Endodermal cell (in vitro differentiated cells): ENCODE results near the gene TOP2A. TPM values are rescaled to one million over a fixed set of nuclear protein-coding genes. Genes with fewer than 3 reads are reported as not detected.

Source experiments
- DNase-seq: peaks from one replicate; pipeline ENCODE4 v3.0.0-alpha.2; 2017
- H3K27ac ChIP-seq: 2 replicates; pipeline ENCODE4 v1.5.1; 2013; ENCODE audit warnings: mild to moderate bottlenecking, low read depth, low read length, moderate library complexity
- H3K27me3 ChIP-seq: 2 replicates; pipeline ENCODE4 v1.6.1; 2013; ENCODE audit warnings: mild to moderate bottlenecking, low read length, moderate library complexity; ENCODE audit not compliant: insufficient read depth, control insufficient read depth, poor library complexity, severe bottlenecking
- H3K36me3 ChIP-seq: 2 replicates; pipeline ENCODE4 v1.7.0; 2013; ENCODE audit warnings: mild to moderate bottlenecking, low read length, moderate library complexity; ENCODE audit not compliant: control insufficient read depth, insufficient read depth
- H3K4me1 ChIP-seq: one replicate; pipeline ENCODE4 v1.7.0; 2013; ENCODE audit warnings: low read length; ENCODE audit not compliant: control insufficient read depth, insufficient read depth
- H3K4me3 ChIP-seq: 2 replicates; pipeline ENCODE4 v1.5.1; 2013; ENCODE audit warnings: mild to moderate bottlenecking, low read length, moderate library complexity
- H3K9ac ChIP-seq: 2 replicates; pipeline ENCODE4 v1.6.1; 2013; ENCODE audit warnings: mild to moderate bottlenecking, low read length, moderate library complexity; ENCODE audit not compliant: poor library complexity, severe bottlenecking; ENCODE audit errors: extremely low read depth
- H3K9me3 ChIP-seq: 2 replicates; pipeline ENCODE4 v1.6.1; 2013; ENCODE audit warnings: mild to moderate bottlenecking, low read length, moderate library complexity; ENCODE audit not compliant: control insufficient read depth
- H3K27ac Mint-ChIP-seq: 2 replicates; pipeline ENCODE4 v1.8.0; 2020; ENCODE audit warnings: mixed read lengths
- H3K27me3 Mint-ChIP-seq: 2 replicates; pipeline ENCODE4 v1.8.0; 2021; ENCODE audit warnings: mild to moderate bottlenecking, mixed read lengths; ENCODE audit not compliant: insufficient read depth
- H3K36me3 Mint-ChIP-seq: 2 replicates; pipeline ENCODE4 v1.8.0; 2020; ENCODE audit warnings: low read depth, mixed read lengths
- H3K4me1 Mint-ChIP-seq: 2 replicates; pipeline ENCODE4 v1.8.0; 2020; ENCODE audit warnings: mixed read lengths
- H3K4me3 Mint-ChIP-seq: 2 replicates; pipeline ENCODE4 v1.8.0; 2020; ENCODE audit warnings: mild to moderate bottlenecking, moderate library complexity, mixed read lengths
- H3K9me3 Mint-ChIP-seq: 2 replicates; pipeline ENCODE4 v1.8.0; 2020; ENCODE audit warnings: mild to moderate bottlenecking, mixed read lengths
- WGBS, 2 experiments: methylation state at CpG; one replicate each; pipeline versions ENCODE4 v1.1.5 to v1.1.7; 2013; ENCODE audit warnings: missing lambda C conversion rate in 2 of 2, mixed read lengths in 1 of 2; ENCODE audit not compliant: insufficient coverage in 1 of 2, insufficient read length in 1 of 2; 5-methylcytosine and 5-hydroxymethylcytosine counted together
- long read RNA-seq, 4 experiments: library from polyadenylated mRNA in 2 of 4; library from RNA in 1 of 4; library from capped mRNA in 1 of 4; stranded (forward) in 3 of 4; unstranded in 1 of 4; transcript quantifications; one replicate each; pipeline ENCODE4 v2.0.0, GENCODE V29; 2020 to 2021; ENCODE audit warnings: inconsistent platforms in 1 of 4
- polyA plus RNA-seq, 2 experiments: library from polyadenylated mRNA; stranded (reverse); fragments of 50-300 nt; gene quantifications; one replicate each; pipeline ENCODE4 v1.2.3, GENCODE V29; 2013
- total RNA-seq, 2 donors: library from RNA; stranded (reverse); fragmentation: NEBNext Ultra II Directional in 1 of 2; extraction: Animal tissue kit (Norgen Biotek cat#: 25700) in 1 of 2; gene quantifications; 2 replicates in 1 of 2; 3 replicates in 1 of 2; pipeline ENCODE4 v1.2.1, GENCODE V29; 2021
- TF ChIP-seq, protein P1 (sequence below): fragments of 200-600 bp; sonication (generic); conservative IDR thresholded peaks from 2 replicates; pipeline ENCODE4 v1.5.0; 2021; ENCODE audit warnings: antibody characterized with exemption, mild to moderate bottlenecking

The TOP2A gene
- total RNA-seq = 100 to 1,000 TPM; 173 to 246 TPM
- polyA plus RNA-seq (2013, experiment 1 of 2) = 353 TPM
- 358 TPM for polyA plus RNA-seq (2013, experiment 2 of 2)
- long read RNA-seq, experiment 1, partial matches to known transcripts = 48 of 83 reads
- long read RNA-seq, experiment 1, other reads (novel, unspliced or antisense) = 32 of 83 reads
- long read RNA-seq, experiment 2, full-length matches to known transcripts = 202 of 277 reads
- long read RNA-seq, experiment 2, partial matches to known transcripts = 50 of 277 reads
- long read RNA-seq, experiment 2, other reads (novel, unspliced or antisense) = 25 of 277 reads
- long read RNA-seq, experiment 3, full-length matches to known transcripts = 3 of 833 reads
- long read RNA-seq, experiment 3, partial matches to known transcripts = 800 of 833 reads
- long read RNA-seq, experiment 3, other reads (novel, unspliced or antisense) = 30 of 833 reads
- long read RNA-seq, experiment 4, partial matches to known transcripts = 37 of 38 reads
- long read RNA-seq, experiment 4, other reads (novel, unspliced or antisense) = 0 of 38 reads

DNA sequence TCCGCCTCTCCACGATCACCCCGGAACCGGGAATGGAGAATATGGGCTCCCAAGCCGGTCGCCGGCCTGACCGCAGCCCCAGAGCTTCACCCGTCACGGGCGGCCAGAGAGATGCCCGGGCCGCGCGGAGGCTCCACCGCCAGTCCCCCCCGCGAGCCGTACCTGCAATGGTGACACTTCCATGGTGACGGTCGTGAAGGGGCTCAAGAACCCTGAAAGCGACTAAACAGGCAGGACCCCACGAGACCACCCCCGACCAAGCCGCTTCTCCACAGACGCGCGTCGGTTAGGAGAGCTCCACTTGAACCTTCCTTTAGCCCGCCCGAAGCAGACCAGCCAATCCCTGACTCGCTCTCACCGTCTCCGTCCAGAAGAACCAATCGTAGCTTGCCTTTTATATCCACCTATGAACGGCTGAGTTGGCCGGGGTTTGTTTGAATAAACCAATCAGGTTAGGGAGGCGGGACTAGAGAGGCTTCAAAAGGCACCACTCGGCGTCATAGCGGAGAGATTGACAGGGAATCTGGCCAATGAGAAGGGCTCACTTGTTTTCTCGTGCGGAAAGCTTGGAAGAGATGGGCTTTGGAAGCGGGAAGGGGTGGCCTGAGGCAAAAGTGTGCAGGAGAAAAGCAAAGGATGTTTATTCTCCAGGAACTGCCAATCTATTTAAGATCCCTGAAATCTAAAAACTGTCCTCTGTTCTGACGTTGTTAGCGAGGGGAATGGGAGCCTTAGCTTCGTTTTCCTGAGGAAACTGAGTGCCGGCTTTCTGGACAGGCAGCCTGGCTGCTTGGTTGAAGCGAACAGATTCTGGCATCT, at the start of gene TOP2A:
TSS of gene TOP2A (minus strand) at position 288 of the 819 bp plus-strand sequence. CDS start at position 183, 105 bp downstream.
- peaks cover 13% of the 10 kb centered on the region for H3K36me3 Mint-ChIP-seq
- 4 to 14% methylated on average over 19 to 49 of the region's 49 CpGs for WGBS, 2 experiments

DNA sequence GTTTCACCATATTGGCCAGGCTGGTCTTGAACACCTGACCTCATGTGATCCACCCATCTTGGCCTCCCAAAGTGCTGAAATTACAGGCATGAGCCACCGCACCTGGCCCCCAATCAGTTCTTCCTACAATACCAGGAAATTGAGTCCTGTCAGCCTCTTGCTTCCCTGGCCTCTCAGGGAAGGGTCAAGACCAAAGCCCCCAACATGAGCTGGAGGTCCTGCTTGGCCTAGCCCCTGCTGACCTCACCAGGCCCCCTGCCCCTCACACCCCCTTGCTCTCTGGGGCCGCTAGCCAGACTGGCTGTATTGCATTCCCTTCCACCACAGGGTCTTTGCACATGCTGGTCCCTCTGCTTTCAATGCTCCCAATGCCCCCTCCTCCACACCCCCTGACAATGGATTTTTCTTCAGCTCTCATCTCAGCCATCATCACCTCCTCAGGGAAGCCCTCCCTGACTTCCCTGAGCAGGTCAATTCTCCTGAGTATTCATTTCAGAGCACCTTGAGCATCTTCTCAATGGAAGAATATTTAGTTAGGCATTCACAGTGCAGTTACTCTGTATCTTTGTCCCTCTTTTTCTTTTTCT, 49.7 kb upstream of the TOP2A start:
- Histone ChIP-seq H3K27ac (no peak overlapping the region), H3K27me3 (no peaks in the 10 kb centered on the region), H3K9ac (no peak overlapping the region), H3K4me1 (no peaks in the 10 kb centered on the region), H3K36me3 (no peaks in the 10 kb centered on the region), H3K9me3 (peaks cover 7% of the 10 kb centered on the region), H3K4me3 (no peak overlapping the region)
- Mint-ChIP-seq H3K9me3 (peaks cover 7% of the 10 kb centered on the region), H3K4me1 (peaks cover 12% of the 10 kb centered on the region), H3K27me3 (peaks cover 2% of the 10 kb centered on the region), H3K36me3 (peaks cover 2% of the 10 kb centered on the region), H3K4me3 (no peak overlapping the region), H3K27ac (no peak overlapping the region)
- WGBS, 2 experiments = 95 to 100% methylated on average over 1 to 2 of the region's 2 CpGs
- no peak for DNase-seq
- TF ChIP-seq, protein P1, sequence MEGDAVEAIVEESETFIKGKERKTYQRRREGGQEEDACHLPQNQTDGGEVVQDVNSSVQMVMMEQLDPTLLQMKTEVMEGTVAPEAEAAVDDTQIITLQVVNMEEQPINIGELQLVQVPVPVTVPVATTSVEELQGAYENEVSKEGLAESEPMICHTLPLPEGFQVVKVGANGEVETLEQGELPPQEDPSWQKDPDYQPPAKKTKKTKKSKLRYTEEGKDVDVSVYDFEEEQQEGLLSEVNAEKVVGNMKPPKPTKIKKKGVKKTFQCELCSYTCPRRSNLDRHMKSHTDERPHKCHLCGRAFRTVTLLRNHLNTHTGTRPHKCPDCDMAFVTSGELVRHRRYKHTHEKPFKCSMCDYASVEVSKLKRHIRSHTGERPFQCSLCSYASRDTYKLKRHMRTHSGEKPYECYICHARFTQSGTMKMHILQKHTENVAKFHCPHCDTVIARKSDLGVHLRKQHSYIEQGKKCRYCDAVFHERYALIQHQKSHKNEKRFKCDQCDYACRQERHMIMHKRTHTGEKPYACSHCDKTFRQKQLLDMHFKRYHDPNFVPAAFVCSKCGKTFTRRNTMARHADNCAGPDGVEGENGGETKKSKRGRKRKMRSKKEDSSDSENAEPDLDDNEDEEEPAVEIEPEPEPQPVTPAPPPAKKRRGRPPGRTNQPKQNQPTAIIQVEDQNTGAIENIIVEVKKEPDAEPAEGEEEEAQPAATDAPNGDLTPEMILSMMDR = no peak

More for the DNA sequence above, at the start of gene TOP2A:
- H3K27ac Mint-ChIP-seq = peak within 1 kb of the TSS; percentile 97
- peak within 1 kb of the TSS; percentile 57 for H3K27ac ChIP-seq
- no peaks in the 10 kb centered on the region for H3K9me3 Mint-ChIP-seq
- H3K27me3 ChIP-seq = no peaks in the 10 kb centered on the region
- peak within 1 kb of the TSS; percentile 95 for H3K4me3 Mint-ChIP-seq
- DNase-seq = peak; percentile 100
- H3K36me3 ChIP-seq = peaks cover 26% of the 10 kb centered on the region
- TF ChIP-seq, protein P1 = no peak
- H3K27me3 Mint-ChIP-seq = no peaks in the 10 kb centered on the region
- H3K4me1 ChIP-seq = peaks cover 5% of the 10 kb centered on the region
- peak within 1 kb of the TSS; percentile 73 for H3K9ac ChIP-seq
- H3K4me1 Mint-ChIP-seq = peaks cover 16% of the 10 kb centered on the region
- no peaks in the 10 kb centered on the region for H3K9me3 ChIP-seq
- peak within 1 kb of the TSS; percentile 88 for H3K4me3 ChIP-seq

DNA sequence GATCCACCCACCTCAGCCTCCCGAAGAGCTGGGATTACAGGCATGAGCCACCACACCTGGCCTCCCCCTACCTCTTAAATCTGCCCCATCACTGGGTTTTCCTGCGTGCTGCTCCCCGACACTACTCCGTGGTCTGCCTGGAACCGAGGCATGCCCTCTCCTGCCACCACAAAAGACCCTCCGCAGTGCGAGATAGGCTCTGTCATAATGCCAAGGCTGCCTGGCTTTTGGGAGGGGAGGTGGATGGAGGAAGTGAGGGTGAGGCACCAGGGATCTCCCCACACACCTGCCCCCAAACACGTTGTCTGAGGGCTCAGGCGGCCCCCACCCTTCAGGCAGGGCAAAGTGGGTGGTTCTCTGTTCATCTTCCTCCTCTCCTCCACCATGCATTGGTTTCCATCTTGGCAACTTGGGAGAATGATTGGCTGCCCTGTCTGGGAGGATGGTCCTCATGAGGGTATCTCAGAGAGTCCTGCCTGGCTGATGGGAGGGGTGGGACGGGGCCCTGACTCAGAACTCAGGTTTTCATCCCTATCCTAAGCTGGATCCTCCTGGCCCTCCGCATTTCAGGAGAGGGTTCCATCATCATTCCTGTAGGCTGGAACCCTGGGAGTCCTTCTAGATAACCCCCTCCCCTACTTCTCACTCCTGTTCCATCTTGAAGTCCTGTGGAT, 48.7 kb upstream of the TOP2A start:
- no peak overlapping the region for H3K4me3 ChIP-seq
- no peaks in the 10 kb centered on the region for H3K27me3 ChIP-seq
- no peaks in the 10 kb centered on the region for H3K9me3 Mint-ChIP-seq
- no peak overlapping the region for H3K27ac ChIP-seq
- 85 to 89% methylated on average over 2 to 11 of the region's 11 CpGs for WGBS, 2 experiments
- no peak overlapping the region for H3K9ac ChIP-seq
- peaks cover 2% of the 10 kb centered on the region for H3K27me3 Mint-ChIP-seq
- H3K9me3 ChIP-seq = no peaks in the 10 kb centered on the region
- no peaks in the 10 kb centered on the region for H3K36me3 ChIP-seq
- H3K27ac Mint-ChIP-seq = no peak overlapping the region
- H3K4me1 ChIP-seq = no peaks in the 10 kb centered on the region
- no peak overlapping the region for H3K4me3 Mint-ChIP-seq
- no peak for DNase-seq
- no peaks in the 10 kb centered on the region for H3K36me3 Mint-ChIP-seq
- TF ChIP-seq, protein P1 = no peak
- H3K4me1 Mint-ChIP-seq = peaks cover 11% of the 10 kb centered on the region
